Ectodermal cell (in vitro differentiated cells): Measurements from ENCODE around the gene GFRA4.

Experiments used
- H3K27ac ChIP-seq: 2 replicates; pipeline ENCODE4 v1.7.0; 2013; ENCODE audit warnings: mild to moderate bottlenecking, low read depth, low read length; ENCODE audit not compliant: insufficient read depth, poor library complexity, severe bottlenecking
- H3K27me3 ChIP-seq: 2 replicates; pipeline ENCODE4 v1.7.0; 2013; ENCODE audit warnings: mild to moderate bottlenecking, low read length; ENCODE audit not compliant: insufficient read depth, control insufficient read depth, poor library complexity, severe bottlenecking
- H3K36me3 ChIP-seq: one replicate; pipeline ENCODE4 v1.7.0; 2013; ENCODE audit warnings: low read length; ENCODE audit not compliant: control insufficient read depth, insufficient read depth
- H3K4me1 ChIP-seq: one replicate; pipeline ENCODE4 v1.7.0; 2013; ENCODE audit warnings: low read length; ENCODE audit not compliant: control insufficient read depth, insufficient read depth
- H3K4me3 ChIP-seq: 2 replicates; pipeline ENCODE4 v1.7.0; 2013; ENCODE audit warnings: low read depth, low read length, control low read depth; ENCODE audit not compliant: insufficient read depth
- H3K9me3 ChIP-seq: 2 replicates; pipeline ENCODE4 v1.7.0; 2013; ENCODE audit warnings: mild to moderate bottlenecking, low read length, moderate library complexity; ENCODE audit not compliant: control insufficient read depth
- WGBS, 2 experiments: methylation state at CpG; one replicate each; pipeline ENCODE4 v1.1.7; 2013; ENCODE audit warnings: missing lambda C conversion rate in 2 of 2; 5-methylcytosine and 5-hydroxymethylcytosine counted together

GFRA4 gene

GRCh38 chr20:3653921-3654320, 9.3 kb downstream of the GFRA4 start:
- Histone ChIP-seq H3K27ac (no peak overlapping the region), H3K36me3 (no peaks in the 10 kb centered on the region), H3K9me3 (no peaks in the 10 kb centered on the region), H3K4me3 (no peak overlapping the region), H3K27me3 (no peaks in the 10 kb centered on the region), H3K4me1 (peaks cover 8% of the 10 kb centered on the region)
- 71 to 72% methylated on average over 2 of the region's 2 CpGs for WGBS, 2 experiments

- WGBS, 2 experiments: 91 to 93% methylated on average over 10 of the region's 10 CpGs
- Histone ChIP-seq H3K4me1 (no peaks in the 10 kb centered on the region), H3K9me3 (no peaks in the 10 kb centered on the region), H3K36me3 (no peaks in the 10 kb centered on the region), H3K27me3 (no peaks in the 10 kb centered on the region), H3K4me3 (no peak overlapping the region), H3K27ac (no peak overlapping the region)
Measured at GRCh38 chr20:3652676-3653596, 10.3 kb downstream of the GFRA4 start.

- Histone ChIP-seq H3K4me1 (no peaks in the 10 kb centered on the region), H3K9me3 (no peaks in the 10 kb centered on the region), H3K4me3 (no peak overlapping the region), H3K36me3 (no peaks in the 10 kb centered on the region), H3K27me3 (no peaks in the 10 kb centered on the region), H3K27ac (no peak overlapping the region)
- 95% methylated on average over 9 of the region's 9 CpGs for WGBS, 2 experiments
Measured at GRCh38 chr20:3652221-3652620, 11.0 kb downstream of the GFRA4 start.

DNA sequence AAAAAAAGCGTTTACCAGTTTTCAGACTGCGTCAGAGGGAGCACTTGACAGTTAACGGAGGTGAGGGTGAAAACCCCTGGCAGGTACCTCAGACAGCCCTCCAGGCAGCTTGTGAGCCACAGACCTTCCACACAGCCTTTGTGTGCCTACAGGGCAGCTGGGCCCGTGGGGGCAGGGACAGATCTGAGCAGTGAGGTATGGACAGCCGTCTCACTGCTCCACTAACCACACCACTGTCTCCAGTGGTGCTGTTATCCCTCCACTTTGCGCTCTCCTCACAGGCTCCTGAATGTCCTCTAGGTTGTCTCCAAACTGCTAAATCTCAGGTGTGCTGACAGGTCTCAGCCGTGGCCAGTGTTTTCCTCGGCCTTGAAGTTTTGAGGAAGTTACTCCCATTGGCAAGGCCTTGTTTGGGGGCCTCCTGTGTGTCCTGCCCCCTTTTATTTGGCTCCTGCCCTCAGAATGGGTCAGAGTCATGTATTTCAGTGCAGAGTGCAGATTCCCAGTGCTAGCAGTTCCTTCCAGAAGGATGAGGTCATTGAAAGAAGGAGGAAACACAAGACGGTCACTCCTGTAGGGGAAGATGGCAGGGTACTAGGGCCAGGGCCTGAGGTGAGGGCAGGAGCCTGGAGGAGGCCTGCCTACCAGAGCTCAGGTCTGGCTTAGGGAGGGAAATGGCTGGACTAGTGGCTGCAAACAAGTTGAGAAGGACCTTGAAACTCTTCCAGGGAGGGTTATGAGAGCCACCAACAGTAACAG, 11.8 kb downstream of the GFRA4 start:
- Histone ChIP-seq H3K4me3 (no peak overlapping the region), H3K27ac (no peak overlapping the region), H3K36me3 (no peaks in the 10 kb centered on the region), H3K27me3 (no peaks in the 10 kb centered on the region), H3K9me3 (no peaks in the 10 kb centered on the region), H3K4me1 (no peaks in the 10 kb centered on the region)
- 90% methylated on average over 9 of the region's 9 CpGs for WGBS, 2 experiments

GRCh38 chr20:3648951-3649350, 14.2 kb downstream of the GFRA4 start:
- Histone ChIP-seq H3K9me3 (no peaks in the 10 kb centered on the region), H3K27ac (no peak overlapping the region), H3K36me3 (no peaks in the 10 kb centered on the region), H3K4me1 (no peaks in the 10 kb centered on the region), H3K4me3 (no peak overlapping the region), H3K27me3 (no peaks in the 10 kb centered on the region)
- WGBS, 2 experiments: 91% methylated on average over 8 of the region's 9 CpGs

DNA sequence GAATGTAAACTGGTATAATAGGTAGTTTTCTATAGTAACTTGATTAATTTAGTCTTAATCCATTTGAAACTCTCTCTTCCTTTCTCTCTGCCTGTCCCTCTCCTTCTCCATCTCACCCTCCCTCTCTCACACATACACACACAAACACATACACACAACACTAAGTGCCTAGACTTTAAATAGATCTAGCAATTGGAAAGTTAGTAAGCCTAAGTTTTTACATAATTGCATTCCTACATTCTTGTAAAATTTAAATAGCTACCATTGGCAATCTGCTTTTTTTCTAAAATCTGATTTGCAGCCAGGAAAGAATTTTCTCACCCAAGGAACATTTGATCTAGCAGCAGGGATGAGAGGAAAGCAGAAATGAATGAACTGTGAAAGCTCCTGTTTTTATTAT, 15.7 kb downstream of the GFRA4 start:
- H3K27me3 ChIP-seq: no peaks in the 10 kb centered on the region

GRCh38 chr20:3646651-3647050, 16.5 kb downstream of the GFRA4 start:
- no peaks in the 10 kb centered on the region for H3K27me3 ChIP-seq
- H3K36me3 ChIP-seq: no peaks in the 10 kb centered on the region
- H3K9me3 ChIP-seq: no peaks in the 10 kb centered on the region
- H3K4me3 ChIP-seq: no peak overlapping the region
- no peak overlapping the region for H3K27ac ChIP-seq
- H3K4me1 ChIP-seq: no peaks in the 10 kb centered on the region
- WGBS, 2 experiments: 91 to 93% methylated on average over 13 of the region's 13 CpGs

More for the DNA sequence above, 15.7 kb downstream of the GFRA4 start:
- Histone ChIP-seq H3K4me3 (no peak overlapping the region), H3K36me3 (no peaks in the 10 kb centered on the region), H3K4me1 (no peaks in the 10 kb centered on the region), H3K9me3 (no peaks in the 10 kb centered on the region), H3K27ac (no peak overlapping the region)

DNA sequence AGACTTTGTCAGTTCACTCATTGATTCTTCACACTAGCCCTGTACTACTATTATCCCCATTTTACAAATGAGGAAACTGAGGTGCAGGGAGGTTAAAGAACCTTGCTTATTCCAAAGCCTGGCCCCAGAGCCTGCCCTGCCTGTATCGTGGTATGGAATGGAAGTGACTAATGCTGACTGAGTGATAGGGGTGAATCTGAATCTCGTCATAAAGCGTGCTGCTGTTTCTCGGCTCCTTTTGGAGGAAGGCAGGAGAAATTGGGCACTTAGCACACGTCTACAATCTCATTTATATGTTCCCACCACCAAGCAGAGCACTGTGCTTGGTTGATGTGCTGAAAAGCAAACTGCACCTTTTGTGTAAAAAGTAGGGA, 17.1 kb downstream of the GFRA4 start:
- H3K36me3 ChIP-seq: no peaks in the 10 kb centered on the region
- H3K9me3 ChIP-seq: no peaks in the 10 kb centered on the region
- no peaks in the 10 kb centered on the region for H3K4me1 ChIP-seq
- H3K4me3 ChIP-seq: no peak overlapping the region
- H3K27me3 ChIP-seq: no peaks in the 10 kb centered on the region
- WGBS, 2 experiments: 83 to 86% methylated on average over 5 of the region's 5 CpGs
- no peak overlapping the region for H3K27ac ChIP-seq

DNA sequence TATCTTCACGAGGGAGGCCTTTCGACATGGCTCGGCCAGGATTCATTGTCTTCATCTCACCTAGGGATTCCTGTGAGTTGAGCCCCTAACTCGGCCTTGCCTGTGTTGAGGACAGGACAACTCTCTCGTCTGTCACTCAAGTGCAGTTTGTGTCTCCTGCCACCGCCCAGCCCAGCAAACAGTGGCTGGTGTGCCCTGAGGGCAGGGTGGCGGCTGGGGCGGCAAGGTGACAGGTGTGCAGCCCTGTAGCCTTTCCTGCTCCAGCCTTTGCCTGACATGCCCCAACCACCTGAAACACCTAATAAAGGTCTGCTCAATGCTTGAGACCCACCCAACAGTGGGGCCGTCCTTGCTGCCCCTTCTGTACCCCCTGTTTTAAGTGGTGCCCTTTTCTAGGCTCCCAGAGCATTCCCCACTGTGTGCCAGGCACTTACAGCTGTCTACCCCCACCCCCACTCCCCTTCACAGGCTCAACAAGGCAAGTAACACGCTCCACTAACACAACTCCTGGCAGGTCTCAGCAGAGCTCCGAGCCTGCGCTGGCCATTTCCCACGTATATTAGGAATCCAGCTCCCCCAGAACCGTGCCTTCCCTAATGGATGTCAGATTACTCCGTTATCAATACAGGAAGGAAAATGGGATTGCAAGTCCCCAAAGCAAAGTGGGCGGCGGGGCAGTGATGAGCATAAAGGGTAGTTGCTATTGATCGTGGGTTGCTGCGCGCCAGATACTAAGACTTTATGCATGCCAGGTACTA, 17.7 kb downstream of the GFRA4 start:
- Histone ChIP-seq H3K36me3 (no peaks in the 10 kb centered on the region), H3K9me3 (no peaks in the 10 kb centered on the region), H3K4me1 (no peaks in the 10 kb centered on the region), H3K27ac (no peak overlapping the region), H3K4me3 (no peak overlapping the region), H3K27me3 (no peaks in the 10 kb centered on the region)
- 93 to 94% methylated on average over 20 of the region's 20 CpGs for WGBS, 2 experiments

DNA sequence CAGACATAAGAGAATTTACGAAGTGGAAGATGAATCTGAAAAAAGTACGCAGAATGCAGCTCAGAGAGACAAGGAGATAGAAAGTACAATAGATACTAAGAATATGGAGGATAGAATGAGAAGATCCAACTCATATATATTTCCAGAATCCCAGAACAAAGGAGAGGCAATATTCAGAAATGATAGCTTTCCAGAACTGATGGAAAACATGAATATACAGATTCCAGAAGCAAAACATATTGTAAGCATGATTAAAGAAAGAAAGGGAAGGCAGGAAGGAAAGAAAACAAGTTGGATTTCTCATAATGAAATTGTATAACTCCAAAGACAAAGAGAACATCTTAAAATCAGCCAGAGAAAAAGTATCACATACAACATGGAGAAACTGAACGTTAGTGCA, 22.9 kb downstream of the GFRA4 start:
- WGBS, 2 experiments: 100% methylated on average over 1 to 3 of the region's 3 CpGs
- Histone ChIP-seq H3K27me3 (no peaks in the 10 kb centered on the region), H3K9me3 (no peaks in the 10 kb centered on the region), H3K4me1 (no peaks in the 10 kb centered on the region), H3K36me3 (no peaks in the 10 kb centered on the region), H3K4me3 (no peak overlapping the region), H3K27ac (no peak overlapping the region)
